NB4 (cell line): ENCODE measurements around the gene EQTN.

Experiments
- DNase-seq: peaks from one replicate; pipeline ENCODE4 v3.0.0; 2010; ENCODE audit warnings: low read depth
- H3K4me3 ChIP-seq: one replicate; pipeline ENCODE4 v1.5.1; 2011; ENCODE audit warnings: mild to moderate bottlenecking, low read depth, low read length, moderate library complexity
- CTCF ChIP-seq: IDR thresholded peaks from one replicate; pipeline ENCODE4 v1.5.1; 2012; ENCODE audit warnings: low read depth, low read length
- MAX ChIP-seq: IDR thresholded peaks from 2 replicates; pipeline ENCODE4 v1.6.1; 2011; ENCODE audit warnings: low read depth, low read length
- MYC ChIP-seq: IDR thresholded peaks from 2 replicates; pipeline ENCODE4 v1.6.1; 2011; ENCODE audit warnings: low read depth, low read length
- POLR2A ChIP-seq: IDR thresholded peaks from 2 replicates; pipeline ENCODE4 v1.6.1; 2011; ENCODE audit warnings: mild to moderate bottlenecking; ENCODE audit not compliant: insufficient read length; ENCODE audit errors: extremely low read depth

The EQTN gene

GRCh38 chr9:27308691-27309390 is 11.9 kb upstream of the EQTN start:
- no peak for TF ChIP-seq POLR2A
- TF ChIP-seq CTCF, result no peak
- TF ChIP-seq MYC, result no peak
- TF ChIP-seq MAX, result no peak
- no peak overlapping the region for H3K4me3 ChIP-seq
- no peak for DNase-seq

- no peak overlapping the region for H3K4me3 ChIP-seq
- no peak for DNase-seq
- no peak for TF ChIP-seq CTCF
- no peak for TF ChIP-seq MAX
- TF ChIP-seq MYC, result no peak
- no peak for TF ChIP-seq POLR2A
These were observed 7.6 kb upstream of the EQTN start for GRCh38 chr9:27304521-27304920.

- DNase-seq, result peak; percentile 30
- H3K4me3 ChIP-seq, result no peak overlapping the region
- TF ChIP-seq POLR2A (no peak), CTCF (no peak), MAX (no peak), MYC (no peak)
These were observed 6.3 kb upstream of the EQTN start for GRCh38 chr9:27303219-27303618.

GRCh38 chr9:27293996-27294395 is 3.0 kb downstream of the EQTN start:
- no peak overlapping the region for H3K4me3 ChIP-seq
- DNase-seq, result no peak
- TF ChIP-seq MAX (no peak), CTCF (no peak), MYC (no peak), POLR2A (no peak)

- no peak for DNase-seq
- no peak overlapping the region for H3K4me3 ChIP-seq
- no peak for TF ChIP-seq POLR2A
- no peak for TF ChIP-seq CTCF
- no peak for TF ChIP-seq MAX
- no peak for TF ChIP-seq MYC
These were observed 4.1 kb downstream of the EQTN start for GRCh38 chr9:27292659-27293405.
